CD4-positive, alpha-beta T cell (primary cell): ENCODE data around the gene GTF2H4. TPM values are rescaled to one million over a fixed set of nuclear protein-coding genes. Genes with fewer than 3 reads are reported as not detected.

Experiments used
- ATAC-seq: fragments of 200-7000 bp; cut with Tn5 transposase; one replicate; pipeline ENCODE4 v1.10.0; 2022; ENCODE audit warnings: mild to moderate bottlenecking; ENCODE audit not compliant: poor library complexity
- CTCF ChIA-PET: fragments of 350-600 bp; sonication (Branson Sonifier 250); formaldehyde crosslinking; loops from one replicate; lab custom pipeline; 2021; ENCODE audit warnings: antibody characterized with exemption, inconsistent platforms; lab: Charles Lee
- POLR2A ChIA-PET: fragments of 350-600 bp; sonication (Branson Sonifier 250); formaldehyde crosslinking; loops from one replicate; lab custom pipeline; 2021; ENCODE audit warnings: antibody characterized with exemption, inconsistent platforms; lab: Charles Lee
- DNase-seq, 14 experiments: peaks; one replicate each; pipeline ENCODE4 v3.0.0-alpha.2; 2013 to 2020; ENCODE audit warnings: mixed read lengths in 2 of 14
- H3K27ac ChIP-seq, 2 donors: one replicate each; pipeline versions ENCODE4 v1.5.1 to v1.7.0; 2013; ENCODE audit warnings: low read length in 2 of 2, low read depth in 1 of 2, mild to moderate bottlenecking in 1 of 2
- H3K27me3 ChIP-seq, 2 experiments: 1 replicate in 1 of 2; 2 replicates in 1 of 2; pipeline versions ENCODE4 v1.6.1 to v1.7.0; 2013; ENCODE audit warnings: low read length in 2 of 2, control low read depth in 1 of 2, mild to moderate bottlenecking in 1 of 2, moderate library complexity in 1 of 2; ENCODE audit not compliant: insufficient read depth in 2 of 2, control insufficient read depth in 1 of 2
- H3K36me3 ChIP-seq: one replicate; pipeline ENCODE4 v1.6.1; 2013; ENCODE audit warnings: low read length, control low read depth; ENCODE audit not compliant: insufficient read depth
- H3K4me1 ChIP-seq: one replicate; pipeline ENCODE4 v1.6.1; 2013; ENCODE audit warnings: low read length, control low read depth; ENCODE audit not compliant: insufficient read depth
- H3K4me3 ChIP-seq: one replicate; pipeline ENCODE4 v1.5.1; 2013; ENCODE audit warnings: mild to moderate bottlenecking, low read length, moderate library complexity
- H3K9me3 ChIP-seq, 2 experiments: 1 replicate in 1 of 2; 2 replicates in 1 of 2; pipeline versions ENCODE4 v1.6.1 to v1.7.0; 2013; ENCODE audit warnings: low read length in 2 of 2, mild to moderate bottlenecking in 2 of 2, control low read depth in 1 of 2, moderate library complexity in 1 of 2; ENCODE audit not compliant: control insufficient read depth in 1 of 2, insufficient read depth in 1 of 2
- H3K27ac Mint-ChIP-seq: one replicate; pipeline ENCODE4 v1.8.0; 2020; ENCODE audit warnings: mixed read lengths
- H3K27me3 Mint-ChIP-seq: one replicate; pipeline ENCODE4 v1.8.0; 2021; ENCODE audit warnings: mixed read lengths
- H3K36me3 Mint-ChIP-seq: one replicate; pipeline ENCODE4 v1.8.0; 2021; ENCODE audit warnings: low read depth, mixed read lengths
- H3K4me1 Mint-ChIP-seq: one replicate; pipeline ENCODE4 v1.8.0; 2021; ENCODE audit warnings: low read depth, mixed read lengths
- H3K4me3 Mint-ChIP-seq: one replicate; pipeline ENCODE4 v1.8.0; 2020; ENCODE audit warnings: mild to moderate bottlenecking, mixed read lengths
- H3K9me3 Mint-ChIP-seq: one replicate; pipeline ENCODE4 v1.8.0; 2020; ENCODE audit warnings: mixed read lengths
- CTCF ChIP-seq: fragments of 200-600 bp; IDR thresholded peaks from one replicate; pipeline ENCODE4 v1.8.0; 2022; ENCODE audit warnings: antibody characterized with exemption, mild to moderate bottlenecking
- intact Hi-C, 2 experiments: fragments of 100-400 bp; cut with DNase I in 1 of 2; cut with micrococcal nuclease in 1 of 2; formaldehyde crosslinking; loops; one replicate each; pipeline versions ENCODE4 v1.15.1 to v1.9.0; 2023 to 2025; cut with DNase I, micrococcal nuclease
- total RNA-seq, 174 experiments: library from RNA in 2 of 174; stranded (reverse) in 2 of 174; gene quantifications; one replicate each; pipeline ENCODE4 v1.2.3 and lab custom pipeline; 2021 to 2026

Gene GTF2H4
- total RNA-seq, 2 experiments from 2014 or later: 7.7 to 10.7 TPM

GRCh38 chr6:30938730-30939129 lies 30.7 kb downstream of the GTF2H4 start:
- no peak overlapping the region for H3K27ac ChIP-seq
- Mint-ChIP-seq H3K27me3 (peaks cover 40% of the 10 kb centered on the region), H3K4me1 (no peaks in the 10 kb centered on the region), H3K9me3 (no peaks in the 10 kb centered on the region), H3K27ac (no peak overlapping the region), H3K36me3 (no peaks in the 10 kb centered on the region), H3K4me3 (no peak overlapping the region)
- no peak for DNase-seq
- H3K9me3 ChIP-seq: peaks cover 0 to 3% of the 10 kb centered on the region in 2 experiments
- ChIA-PET POLR2A (no interaction called here), CTCF (no interaction called here)
- H3K27me3 ChIP-seq: peaks cover 19 to 37% of the 10 kb centered on the region in 2 experiments
- H3K4me3 ChIP-seq: no peak overlapping the region
- intact Hi-C loops: loop anchor here in 1 of 2 experiments (10.0 kb wide), 1 partner anchor 176 kb away; the partner anchor contains the start of genes C6orf15 and PSORS1C1
- no peak for ATAC-seq
- H3K36me3 ChIP-seq: no peaks in the 10 kb centered on the region
- peaks cover 4% of the 10 kb centered on the region for H3K4me1 ChIP-seq
- TF ChIP-seq CTCF: no peak

DNA sequence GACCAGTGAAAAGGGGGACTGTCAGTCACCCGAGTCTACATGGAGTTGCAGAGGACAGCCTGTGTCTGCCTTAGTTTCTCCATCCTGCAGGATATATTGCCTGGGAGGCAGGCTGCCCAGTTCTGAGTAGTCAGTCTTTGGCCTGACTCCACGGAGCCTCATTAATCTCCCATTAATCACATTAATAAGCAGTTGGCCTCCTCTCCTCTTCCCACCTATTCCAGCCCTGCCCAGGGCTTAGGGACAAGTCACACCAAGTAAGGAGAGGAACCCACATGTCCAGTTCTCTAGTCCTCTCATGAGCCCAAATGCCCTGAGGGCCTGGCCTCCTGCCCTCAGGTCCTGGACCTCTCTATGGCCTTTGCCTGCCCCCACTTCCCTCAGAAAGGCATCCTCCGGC lies 31.5 kb downstream of the GTF2H4 start:
- H3K9me3 Mint-ChIP-seq: no peaks in the 10 kb centered on the region
- DNase-seq (no peak), ATAC-seq (no peak)
- Histone ChIP-seq H3K4me1 (peaks cover 4% of the 10 kb centered on the region), H3K36me3 (no peaks in the 10 kb centered on the region), H3K27me3 (peaks cover 23 to 41% of the 10 kb centered on the region in 2 experiments), H3K9me3 (peaks cover 0 to 3% of the 10 kb centered on the region in 2 experiments), H3K27ac (no peak overlapping the region), H3K4me3 (no peak overlapping the region)
- H3K27me3 Mint-ChIP-seq: peaks cover 47% of the 10 kb centered on the region
- ChIA-PET CTCF (no interaction called here), POLR2A (no interaction called here)
- H3K27ac Mint-ChIP-seq: no peak overlapping the region
- no peak overlapping the region for H3K4me3 Mint-ChIP-seq
- intact Hi-C loops: loop anchor here in 1 of 2 experiments (10.0 kb wide), 1 partner anchor 175 kb away; the partner anchor contains the start of genes C6orf15 and PSORS1C1
- TF ChIP-seq CTCF: no peak
- H3K4me1 Mint-ChIP-seq: no peaks in the 10 kb centered on the region
- H3K36me3 Mint-ChIP-seq: no peaks in the 10 kb centered on the region

DNA sequence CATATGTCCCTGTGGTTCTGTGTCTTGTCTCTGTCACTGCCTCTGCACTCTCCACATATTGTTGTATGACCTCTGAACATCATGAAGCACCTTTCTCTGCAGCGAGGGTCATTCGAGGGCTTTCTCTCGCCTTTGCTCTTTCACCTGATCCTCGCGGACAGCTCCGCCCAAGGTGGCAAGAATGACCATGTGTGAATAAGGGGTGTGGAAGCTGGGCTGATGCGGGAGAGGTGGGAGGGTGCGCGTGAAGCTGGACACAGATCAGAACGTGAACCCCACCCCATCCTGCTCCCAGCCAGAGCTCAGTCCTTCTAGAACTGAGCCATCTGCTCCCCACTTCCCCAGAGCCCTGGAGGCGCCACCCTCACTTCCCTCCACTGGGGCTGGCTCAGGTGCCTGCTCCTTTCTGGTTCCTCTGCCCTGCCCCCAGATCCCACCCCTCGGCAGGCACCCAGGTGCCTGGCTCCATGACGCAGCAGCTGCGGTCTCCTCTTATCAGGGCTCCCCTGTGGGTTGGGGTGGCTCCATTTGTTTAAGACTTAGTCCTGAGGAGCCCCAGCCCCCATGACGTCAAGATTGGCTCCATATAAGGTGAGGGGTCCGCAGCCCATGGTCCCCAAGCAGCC lies 32.5 kb downstream of the GTF2H4 start, which contains the start of gene MUCL3:
Gene MUCL3 (plus strand): TSS at position 613 of the 626 bp plus-strand sequence. CDS start 27 bp downstream, outside the sequence.
- no peak within 1 kb of the TSS for H3K4me3 Mint-ChIP-seq
- ATAC-seq (no peak), DNase-seq (no peak)
- H3K36me3 ChIP-seq: no peaks in the 10 kb centered on the region
- peaks cover 4% of the 10 kb centered on the region for H3K4me1 ChIP-seq
- no peaks in the 10 kb centered on the region for H3K4me1 Mint-ChIP-seq
- H3K36me3 Mint-ChIP-seq: no peaks in the 10 kb centered on the region
- H3K9me3 Mint-ChIP-seq: no peaks in the 10 kb centered on the region
- no peak within 1 kb of the TSS for H3K4me3 ChIP-seq
- H3K27me3 Mint-ChIP-seq: peaks cover 53% of the 10 kb centered on the region
- intact Hi-C loops: no loop called here
- H3K27ac ChIP-seq: no peak within 1 kb of the TSS
- H3K27ac Mint-ChIP-seq: no peak within 1 kb of the TSS
- ChIA-PET CTCF (interaction anchor here (0.5 to 0.7 kb wide), 2 partner anchors 232 to 608 kb away, joined by 3 read pairs; no protein-coding TSS in a partner anchor), POLR2A (interaction anchor here (0.6 kb wide), 1 partner anchor 335 kb away, joined by 3 read pairs; no protein-coding TSS in a partner anchor)
- peaks cover 34 to 41% of the 10 kb centered on the region in 2 experiments for H3K27me3 ChIP-seq
- no peak for TF ChIP-seq CTCF
- H3K9me3 ChIP-seq: peaks cover 0 to 3% of the 10 kb centered on the region in 2 experiments
